ENCODE results near the gene MBP. TPM values are rescaled to one million over a fixed set of nuclear protein-coding genes. Genes with fewer than 3 reads are reported as not detected.

The MBP gene
- total and polyA plus RNA-seq, 10 of the 15 experiments (the other 5 are each of a cell fraction or from before 2014, with no cell fraction given) = 12.2 to 67.8 (median 42.1) TPM

DNA sequence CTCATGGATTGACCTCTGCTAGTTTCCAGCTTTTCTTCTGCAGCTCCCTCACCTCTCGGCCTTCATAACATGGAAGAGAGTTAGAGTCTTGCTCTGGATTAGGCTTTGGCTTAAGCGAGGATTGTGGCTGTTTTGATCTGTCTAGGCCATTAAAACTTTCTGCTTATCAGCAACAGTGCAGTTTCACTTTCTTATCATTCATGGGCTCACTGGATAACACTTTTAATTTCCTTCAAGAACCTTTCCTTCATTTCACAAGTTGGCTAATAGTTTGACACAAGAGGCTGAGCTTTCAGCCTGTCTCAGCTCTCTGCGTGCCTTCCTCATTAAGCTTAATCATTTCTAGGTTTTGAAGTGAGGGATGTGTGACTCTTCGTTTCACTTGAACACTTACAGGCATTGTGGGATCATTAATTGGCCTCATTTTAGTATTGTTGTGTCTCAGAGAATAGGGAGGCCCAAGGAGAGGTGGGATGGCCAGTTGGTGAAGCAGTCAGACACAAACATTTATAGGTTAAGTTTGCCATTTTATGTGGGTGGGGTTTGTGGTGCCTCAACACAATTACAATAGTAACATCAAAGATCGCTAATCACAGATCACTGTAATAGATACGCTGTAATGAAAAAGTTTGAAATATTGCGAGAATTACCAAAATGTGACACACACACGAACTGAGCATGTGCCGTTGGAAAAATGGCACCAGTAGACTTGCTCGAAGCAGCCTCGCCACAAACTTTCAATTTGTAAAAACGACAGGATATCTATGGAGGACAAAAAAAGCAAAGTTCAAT lies 180.9 kb downstream of the MBP start (continued):
- TF ChIP-seq NFXL1 (IDR thresholded peaks at IDR 0.05; ENCODE audit: borderline replicate concordance) (no peak), MYC (IDR thresholded peaks at IDR 0.05; ENCODE audit: insufficient read depth, insufficient read length, insufficient replicate concordance, low read length, severe bottlenecking) (no peak), CEBPB (IDR thresholded peaks at IDR 0.05; ENCODE audit: borderline replicate concordance in 1 of 2, low read depth in 2 of 2, low read length in 2 of 2) (no peak), IKZF1 (conservative IDR thresholded peaks at IDR 0.05) (peak; percentile 34; the same call in 1 of the 2 replicates), NFYB (IDR thresholded peaks at IDR 0.05; ENCODE audit: insufficient read depth, low read depth, low read length) (no peak), KAT2A (conservative IDR thresholded peaks at IDR 0.05; ENCODE audit: control insufficient read depth, low read depth, low read length) (no peak), REST (IDR thresholded peaks at IDR 0.05; ENCODE audit: low read depth, low read length) (no peak), CREM (IDR thresholded peaks at IDR 0.05; ENCODE audit: low read depth) (no peak)
- TF ChIP-seq, protein P1, sequence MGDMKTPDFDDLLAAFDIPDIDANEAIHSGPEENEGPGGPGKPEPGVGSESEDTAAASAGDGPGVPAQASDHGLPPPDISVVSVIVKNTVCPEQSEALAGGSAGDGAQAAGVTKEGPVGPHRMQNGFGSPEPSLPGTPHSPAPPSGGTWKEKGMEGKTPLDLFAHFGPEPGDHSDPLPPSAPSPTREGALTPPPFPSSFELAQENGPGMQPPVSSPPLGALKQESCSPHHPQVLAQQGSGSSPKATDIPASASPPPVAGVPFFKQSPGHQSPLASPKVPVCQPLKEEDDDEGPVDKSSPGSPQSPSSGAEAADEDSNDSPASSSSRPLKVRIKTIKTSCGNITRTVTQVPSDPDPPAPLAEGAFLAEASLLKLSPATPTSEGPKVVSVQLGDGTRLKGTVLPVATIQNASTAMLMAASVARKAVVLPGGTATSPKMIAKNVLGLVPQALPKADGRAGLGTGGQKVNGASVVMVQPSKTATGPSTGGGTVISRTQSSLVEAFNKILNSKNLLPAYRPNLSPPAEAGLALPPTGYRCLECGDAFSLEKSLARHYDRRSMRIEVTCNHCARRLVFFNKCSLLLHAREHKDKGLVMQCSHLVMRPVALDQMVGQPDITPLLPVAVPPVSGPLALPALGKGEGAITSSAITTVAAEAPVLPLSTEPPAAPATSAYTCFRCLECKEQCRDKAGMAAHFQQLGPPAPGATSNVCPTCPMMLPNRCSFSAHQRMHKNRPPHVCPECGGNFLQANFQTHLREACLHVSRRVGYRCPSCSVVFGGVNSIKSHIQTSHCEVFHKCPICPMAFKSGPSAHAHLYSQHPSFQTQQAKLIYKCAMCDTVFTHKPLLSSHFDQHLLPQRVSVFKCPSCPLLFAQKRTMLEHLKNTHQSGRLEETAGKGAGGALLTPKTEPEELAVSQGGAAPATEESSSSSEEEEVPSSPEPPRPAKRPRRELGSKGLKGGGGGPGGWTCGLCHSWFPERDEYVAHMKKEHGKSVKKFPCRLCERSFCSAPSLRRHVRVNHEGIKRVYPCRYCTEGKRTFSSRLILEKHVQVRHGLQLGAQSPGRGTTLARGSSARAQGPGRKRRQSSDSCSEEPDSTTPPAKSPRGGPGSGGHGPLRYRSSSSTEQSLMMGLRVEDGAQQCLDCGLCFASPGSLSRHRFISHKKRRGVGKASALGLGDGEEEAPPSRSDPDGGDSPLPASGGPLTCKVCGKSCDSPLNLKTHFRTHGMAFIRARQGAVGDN (IDR thresholded peaks at IDR 0.05) = no peak

All from GM12878 (cell line).